WERI-Rb-1 (cell line): ENCODE data around the gene PLPPR1.
"Not testable (repeated sequence)": the region's sequence is repeated elsewhere in the genome, so short reads cannot be mapped to it uniquely, and the experiment has no call there.

Experiments
- DNase-seq: peaks from one replicate; pipeline ENCODE4 v3.0.0-alpha.2; 2020
- H3K27ac ChIP-seq: fragments of 250-450 bp; sonication (Bioruptor Pico); 2 replicates; pipeline ENCODE4 v1.5.1; 2020; ENCODE audit warnings: mild to moderate bottlenecking, moderate library complexity
- H3K27me3 ChIP-seq: fragments of 250-450 bp; sonication (Bioruptor Pico); 2 replicates; pipeline ENCODE4 v1.5.1; 2021; ENCODE audit warnings: mild to moderate bottlenecking, low read depth, moderate library complexity; ENCODE audit not compliant: insufficient read depth, severe bottlenecking
- H3K36me3 ChIP-seq: fragments of 250-450 bp; sonication (Bioruptor Pico); 2 replicates; pipeline ENCODE4 v1.5.1; 2020; ENCODE audit warnings: mild to moderate bottlenecking, moderate library complexity
- H3K4me3 ChIP-seq: 2 replicates; pipeline ENCODE4 v1.5.1; 2011; ENCODE audit warnings: low read depth, mild to moderate bottlenecking, control low read depth, low read length
- H3K9me3 ChIP-seq: fragments of 250-450 bp; sonication (Bioruptor Pico); 2 replicates; pipeline ENCODE4 v1.5.1; 2021; ENCODE audit warnings: mild to moderate bottlenecking, moderate library complexity; ENCODE audit not compliant: severe bottlenecking
- TF ChIP-seq, protein P1 (sequence below): IDR thresholded peaks from 2 replicates; pipeline ENCODE4 v1.5.1; 2011; ENCODE audit warnings: low read depth, mild to moderate bottlenecking, control low read depth, inconsistent platforms, low read length

The PLPPR1 gene

DNA sequence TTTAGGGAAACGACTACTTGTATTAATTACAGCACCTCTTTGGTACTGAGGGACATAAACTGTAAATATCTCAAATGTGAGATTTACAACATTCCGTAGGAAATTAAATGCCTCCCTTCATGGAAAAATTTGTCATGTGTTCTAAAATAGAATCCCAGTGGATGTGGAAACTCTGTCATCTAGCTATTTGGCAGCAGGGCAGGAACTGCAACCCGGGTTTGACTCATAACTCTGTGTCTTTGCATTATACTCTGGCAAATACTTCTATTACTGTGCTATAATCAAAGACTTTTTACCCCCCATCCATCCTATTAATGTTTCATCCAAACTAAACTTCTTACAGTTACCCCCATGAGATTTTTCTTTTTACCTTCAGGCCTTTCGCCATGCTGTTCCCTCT is 6.6 kb downstream of the PLPPR1 start:
- H3K36me3 ChIP-seq: no peaks in the 10 kb centered on the region
- no peak overlapping the region for H3K4me3 ChIP-seq
- TF ChIP-seq, protein P1, sequence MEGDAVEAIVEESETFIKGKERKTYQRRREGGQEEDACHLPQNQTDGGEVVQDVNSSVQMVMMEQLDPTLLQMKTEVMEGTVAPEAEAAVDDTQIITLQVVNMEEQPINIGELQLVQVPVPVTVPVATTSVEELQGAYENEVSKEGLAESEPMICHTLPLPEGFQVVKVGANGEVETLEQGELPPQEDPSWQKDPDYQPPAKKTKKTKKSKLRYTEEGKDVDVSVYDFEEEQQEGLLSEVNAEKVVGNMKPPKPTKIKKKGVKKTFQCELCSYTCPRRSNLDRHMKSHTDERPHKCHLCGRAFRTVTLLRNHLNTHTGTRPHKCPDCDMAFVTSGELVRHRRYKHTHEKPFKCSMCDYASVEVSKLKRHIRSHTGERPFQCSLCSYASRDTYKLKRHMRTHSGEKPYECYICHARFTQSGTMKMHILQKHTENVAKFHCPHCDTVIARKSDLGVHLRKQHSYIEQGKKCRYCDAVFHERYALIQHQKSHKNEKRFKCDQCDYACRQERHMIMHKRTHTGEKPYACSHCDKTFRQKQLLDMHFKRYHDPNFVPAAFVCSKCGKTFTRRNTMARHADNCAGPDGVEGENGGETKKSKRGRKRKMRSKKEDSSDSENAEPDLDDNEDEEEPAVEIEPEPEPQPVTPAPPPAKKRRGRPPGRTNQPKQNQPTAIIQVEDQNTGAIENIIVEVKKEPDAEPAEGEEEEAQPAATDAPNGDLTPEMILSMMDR: no peak
- H3K27me3 ChIP-seq: peaks cover 7% of the 10 kb centered on the region
- no peak overlapping the region for H3K27ac ChIP-seq
- no peaks in the 10 kb centered on the region for H3K9me3 ChIP-seq
- no peak for DNase-seq

DNA sequence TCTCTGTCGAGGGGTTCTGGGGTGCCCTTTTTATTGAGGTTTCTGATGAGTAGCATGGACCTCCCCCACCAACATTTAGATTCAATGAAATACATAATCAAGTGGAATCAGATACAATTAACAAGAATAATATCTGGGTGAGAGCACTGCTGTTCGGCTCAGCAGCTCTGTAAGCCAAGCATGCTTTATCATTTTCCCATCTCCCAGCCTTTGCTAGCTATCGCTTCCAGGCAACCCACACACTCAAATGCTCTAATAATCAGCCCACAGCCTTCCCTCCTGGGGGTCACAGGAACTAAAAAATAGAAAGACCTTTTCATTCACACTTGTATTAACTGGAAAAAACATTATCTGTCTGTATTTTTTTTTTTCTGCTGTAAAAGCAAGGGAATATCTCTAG is 8.9 kb downstream of the PLPPR1 start:
- Histone ChIP-seq H3K27me3 (no peaks in the 10 kb centered on the region), H3K4me3 (no peak overlapping the region), H3K9me3 (no peaks in the 10 kb centered on the region), H3K27ac (no peak overlapping the region), H3K36me3 (no peaks in the 10 kb centered on the region)
- TF ChIP-seq, protein P1: no peak
- DNase-seq: no peak

DNA sequence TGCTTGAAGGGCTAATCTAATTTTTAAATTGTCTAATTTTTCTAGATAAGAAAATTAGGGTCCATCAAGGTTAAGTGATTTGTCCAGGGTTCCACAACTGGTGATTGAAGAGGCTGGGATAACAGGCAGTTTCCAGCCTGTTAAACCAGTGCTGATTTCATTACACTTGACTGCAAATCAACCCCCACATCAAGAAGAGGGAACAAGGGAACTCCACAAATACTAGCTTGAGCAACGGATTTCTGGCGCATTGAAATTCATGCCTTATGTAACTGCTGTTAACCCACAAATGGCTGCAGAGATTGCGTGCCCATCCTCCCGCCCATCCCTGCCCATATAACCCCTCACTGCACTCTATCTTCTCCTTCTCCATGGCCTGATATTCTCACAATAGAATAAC is 10.0 kb downstream of the PLPPR1 start:
- Histone ChIP-seq H3K27me3 (no peaks in the 10 kb centered on the region), H3K9me3 (no peaks in the 10 kb centered on the region), H3K4me3 (no peak overlapping the region), H3K36me3 (no peaks in the 10 kb centered on the region), H3K27ac (no peak overlapping the region)
- no peak for DNase-seq
- TF ChIP-seq, protein P1: no peak

DNA sequence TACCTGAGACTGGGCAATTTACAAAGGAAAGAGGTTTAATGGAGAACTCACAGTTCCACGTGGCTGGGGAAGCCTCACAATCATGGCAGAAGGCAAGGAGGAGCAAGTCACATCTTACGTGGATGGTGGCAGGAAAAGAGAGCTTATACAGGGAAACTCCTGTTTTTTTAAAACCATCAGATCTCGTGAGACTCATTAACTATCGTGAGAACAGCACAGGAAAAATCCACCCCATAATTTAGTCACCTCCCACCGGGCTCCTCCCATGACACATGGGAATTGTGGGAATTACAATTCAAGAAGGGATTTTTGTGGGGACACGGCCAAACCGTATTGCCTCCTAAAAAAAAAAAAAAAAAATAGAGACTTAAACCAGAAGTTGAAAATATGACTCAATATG is 11.1 kb downstream of the PLPPR1 start:
- DNase-seq, H3K27ac ChIP-seq, H3K27me3 ChIP-seq, H3K4me3 ChIP-seq, H3K36me3 ChIP-seq, H3K9me3 ChIP-seq: not testable (repeated sequence)

DNA sequence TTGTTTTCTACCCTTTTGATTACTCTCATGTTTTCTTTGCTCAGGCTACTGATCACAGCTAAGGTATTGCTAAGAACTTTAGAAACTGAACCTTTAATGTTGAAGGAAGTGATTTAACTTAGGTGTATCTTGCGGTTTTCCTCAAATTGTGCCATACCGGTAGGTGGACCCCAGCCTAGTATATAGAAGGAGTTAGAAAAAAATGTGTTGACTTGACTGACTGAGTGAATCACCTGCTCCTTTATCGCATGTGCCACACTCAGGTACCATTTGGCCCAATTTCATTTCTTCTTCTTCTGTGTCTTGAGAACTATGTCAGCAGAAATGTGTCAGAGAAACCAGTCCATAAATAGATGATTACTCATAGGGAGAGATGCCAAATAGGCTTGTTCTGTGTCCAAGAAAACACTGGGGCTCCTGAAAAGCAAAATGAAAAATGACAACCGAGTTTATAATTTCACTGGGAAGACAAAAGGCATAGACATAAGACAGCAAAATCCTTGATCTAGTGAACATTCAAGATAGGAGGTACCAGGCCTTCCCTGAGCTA is 19.4 kb downstream of the PLPPR1 start:
- Histone ChIP-seq H3K27ac (no peak overlapping the region), H3K27me3 (no peaks in the 10 kb centered on the region), H3K36me3 (no peaks in the 10 kb centered on the region), H3K9me3 (no peaks in the 10 kb centered on the region), H3K4me3 (no peak overlapping the region)
- no peak for DNase-seq
- TF ChIP-seq, protein P1: no peak

DNA sequence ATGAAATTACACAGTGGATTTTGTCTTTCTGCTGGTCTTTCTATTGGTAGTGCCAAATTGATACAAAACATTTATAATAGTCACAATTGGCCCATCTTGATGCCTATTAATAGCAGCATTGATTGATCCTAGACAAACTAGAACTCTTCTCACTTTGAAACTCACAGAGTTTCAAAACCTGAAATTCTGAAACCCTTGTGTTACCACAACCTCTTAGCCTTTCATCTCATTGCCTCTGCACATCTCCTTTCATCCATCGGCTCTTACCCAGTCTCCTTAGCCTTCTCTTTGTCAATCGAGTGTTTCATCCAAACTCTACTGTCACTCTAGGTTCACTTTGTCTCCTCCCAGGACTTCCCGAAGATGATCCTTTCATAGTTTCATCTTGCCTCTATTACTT is 22.1 kb downstream of the PLPPR1 start:
- Histone ChIP-seq H3K9me3 (no peaks in the 10 kb centered on the region), H3K4me3 (no peak overlapping the region)
- TF ChIP-seq, protein P1: no peak

More for the DNA sequence above, 22.1 kb downstream of the PLPPR1 start:
- no peaks in the 10 kb centered on the region for H3K36me3 ChIP-seq
- no peak overlapping the region for H3K27ac ChIP-seq
- DNase-seq: no peak
- H3K27me3 ChIP-seq: no peaks in the 10 kb centered on the region
